HG03095 (cell line): ENCODE results near the gene OSBPL2.

Experiments
- ATAC-seq: cut with Tn5 transposase; IDR thresholded peaks from one replicate; pipeline ENCODE4 v1.9.1; 2021; ENCODE audit warnings: moderate library complexity; ENCODE audit not compliant: unreplicated experiment

OSBPL2 gene

GRCh38 chr20:62205618-62206387, 32.5 kb upstream of the OSBPL2 start:
- no peak for ATAC-seq

GRCh38 chr20:62206388-62206775, 31.9 kb upstream of the OSBPL2 start:
- no peak for ATAC-seq

- ATAC-seq, result no peak
These were observed 30.1 kb upstream of the OSBPL2 start for GRCh38 chr20:62208061-62208794.

GRCh38 chr20:62208795-62209755, 29.2 kb upstream of the OSBPL2 start:
- ATAC-seq, result no peak

GRCh38 chr20:62209850-62210495, 28.3 kb upstream of the OSBPL2 start:
- ATAC-seq, result no peak

GRCh38 chr20:62210496-62210855, 27.8 kb upstream of the OSBPL2 start:
- ATAC-seq, result no peak

- ATAC-seq, result no peak
These were observed 27.1 kb upstream of the OSBPL2 start for GRCh38 chr20:62211216-62211615.

GRCh38 chr20:62211769-62212288, 26.5 kb upstream of the OSBPL2 start:
- no peak for ATAC-seq

- no peak for ATAC-seq
These were observed 26.0 kb upstream of the OSBPL2 start for GRCh38 chr20:62212299-62212698.

GRCh38 chr20:62214067-62214466, 24.3 kb upstream of the OSBPL2 start:
- no peak for ATAC-seq

GRCh38 chr20:62215020-62215990, 23.0 kb upstream of the OSBPL2 start:
- no peak for ATAC-seq

GRCh38 chr20:62215991-62216635, 22.2 kb upstream of the OSBPL2 start:
- ATAC-seq, result no peak

- ATAC-seq, result no peak
These were observed 21.4 kb upstream of the OSBPL2 start for GRCh38 chr20:62216636-62217566.

- ATAC-seq, result no peak
These were observed 20.2 kb upstream of the OSBPL2 start for GRCh38 chr20:62217913-62218773.

GRCh38 chr20:62219101-62219991, 19.0 kb upstream of the OSBPL2 start:
- no peak for ATAC-seq
